Islet precursor cell (in vitro differentiated cells): ENCODE data around the gene ZNF385B.

Experiments
- DNase-seq: peaks from one replicate; pipeline ENCODE4 v3.0.0-alpha.2; 2018

Gene ZNF385B

DNA sequence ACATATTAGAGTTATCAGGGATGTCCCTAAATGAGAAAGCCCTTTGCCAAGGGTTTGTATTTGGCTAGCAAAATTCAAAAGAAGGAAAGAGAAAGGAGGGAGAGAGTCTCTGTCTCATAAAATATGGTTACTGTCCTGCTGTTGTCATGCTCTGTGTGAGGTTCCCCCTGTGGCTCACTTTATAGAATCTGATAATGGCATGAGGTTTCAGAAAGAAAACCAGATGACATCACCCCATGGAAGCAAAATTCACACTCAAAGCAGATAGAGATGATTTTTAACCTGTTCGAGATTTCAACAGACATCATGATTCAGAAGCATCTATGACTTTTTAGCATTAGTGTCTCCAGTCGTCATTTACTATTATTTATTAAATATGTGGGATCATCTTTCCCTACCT is 431.8 kb downstream of the ZNF385B start:
- no peak for DNase-seq

DNA sequence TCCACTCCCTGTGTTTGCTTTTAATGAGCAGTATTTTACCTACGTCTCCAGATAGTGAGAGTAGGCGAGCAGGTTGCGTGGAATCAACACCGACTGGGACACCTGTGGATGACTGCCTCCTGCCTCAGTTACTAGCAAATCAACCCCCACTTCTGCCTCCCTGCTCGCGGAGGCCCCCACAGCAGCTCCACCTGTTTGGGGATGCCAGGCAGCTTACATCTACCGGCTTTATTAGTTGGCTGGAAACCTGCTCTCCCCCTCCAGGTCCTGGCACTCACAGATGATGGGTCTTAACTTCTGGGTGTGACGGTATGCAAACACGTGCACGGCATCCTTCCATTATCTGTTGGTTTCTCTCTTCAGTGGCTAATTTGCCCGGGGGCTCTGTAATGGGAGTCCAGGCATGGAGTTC is 432.3 kb downstream of the ZNF385B start:
- peak; percentile 71 for DNase-seq

DNA sequence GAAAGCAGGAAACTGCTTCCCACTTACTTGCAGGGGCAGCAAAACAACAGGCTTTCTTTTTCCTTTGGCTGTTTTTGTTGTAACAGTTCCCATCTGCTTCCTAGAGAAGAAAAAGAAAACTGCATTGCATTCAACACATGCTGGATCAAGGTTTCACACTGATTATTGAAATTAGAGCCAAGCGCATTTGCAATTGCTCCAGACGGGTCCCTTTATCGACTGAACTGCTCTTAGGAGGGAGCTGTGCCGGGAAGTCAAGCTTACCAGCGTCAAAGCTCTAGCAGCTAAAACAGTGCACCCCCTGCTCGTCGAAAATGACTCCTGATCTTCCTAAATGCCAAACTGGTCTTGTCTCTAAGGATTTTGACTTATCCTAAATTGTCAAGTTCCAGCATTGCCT is 432.8 kb downstream of the ZNF385B start:
- DNase-seq: no peak

- DNase-seq: no peak
These were observed 434.3 kb downstream of the ZNF385B start for GRCh38 chr2:179427065-179427464.

GRCh38 chr2:179424571-179424970 is 436.8 kb downstream of the ZNF385B start:
- no peak for DNase-seq

GRCh38 chr2:179422037-179422643 is 439.3 kb downstream of the ZNF385B start:
- DNase-seq: peak; percentile 79

GRCh38 chr2:179417436-179417949 is 443.9 kb downstream of the ZNF385B start:
- no peak for DNase-seq

DNA sequence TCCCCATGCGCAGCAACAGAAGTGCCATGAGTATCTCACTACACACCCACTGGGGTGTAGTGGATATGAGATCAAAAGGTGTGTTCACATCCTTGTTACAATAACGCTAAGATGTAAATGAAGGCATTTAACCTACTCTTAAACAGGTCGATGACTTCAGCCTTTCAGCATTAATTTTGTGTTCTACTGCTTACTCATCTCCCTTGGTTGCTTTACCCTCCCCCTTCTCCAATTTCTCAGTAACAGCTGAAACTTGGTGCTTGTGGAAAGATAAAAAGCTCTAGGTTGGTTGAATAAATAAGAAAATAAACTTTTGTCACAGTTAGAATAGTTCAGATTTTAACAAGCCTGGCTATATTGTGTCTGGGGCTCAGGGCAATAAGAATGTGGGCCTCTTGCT is 449.3 kb downstream of the ZNF385B start:
- no peak for DNase-seq

DNA sequence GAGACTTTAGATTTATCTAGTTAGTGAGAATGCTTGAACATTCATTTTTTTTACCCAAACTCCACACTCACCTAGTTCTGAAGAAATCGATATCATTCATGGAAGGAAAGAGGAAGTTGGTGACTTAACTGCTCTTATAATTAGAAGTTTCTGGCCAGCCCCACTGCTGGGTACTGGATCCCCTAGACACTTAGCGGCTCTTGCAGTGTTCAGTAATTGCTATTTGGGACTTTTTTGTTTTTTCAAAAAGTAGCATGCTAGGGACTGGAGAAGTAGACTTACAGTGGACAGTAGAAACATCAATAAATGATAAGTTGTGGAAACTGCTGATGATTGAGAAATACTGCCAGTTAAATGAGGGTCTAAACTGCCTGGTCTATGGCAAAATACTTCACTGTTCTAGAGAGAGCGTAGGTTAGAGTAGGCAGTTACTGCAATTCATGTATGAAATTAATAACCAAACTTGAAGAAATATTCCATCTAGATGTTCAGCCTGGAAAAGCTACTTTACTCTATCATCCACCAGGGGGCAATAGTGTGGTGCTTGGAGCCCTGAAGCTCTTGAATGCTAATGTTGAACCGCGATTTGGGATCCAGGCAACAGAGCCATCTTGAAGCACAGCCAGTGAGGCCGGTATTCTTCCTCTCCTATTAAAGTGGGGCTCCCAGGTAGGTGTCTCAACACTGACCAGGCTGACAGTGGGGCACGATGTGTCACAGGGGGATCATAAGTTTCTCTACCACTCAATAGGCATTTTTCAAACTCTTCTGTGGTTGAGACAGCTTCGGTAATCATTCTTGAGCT is 450.7 kb downstream of the ZNF385B start:
- peak; percentile 62 for DNase-seq

- no peak for DNase-seq
These were observed 457.8 kb downstream of the ZNF385B start for GRCh38 chr2:179403624-179404023.

DNA sequence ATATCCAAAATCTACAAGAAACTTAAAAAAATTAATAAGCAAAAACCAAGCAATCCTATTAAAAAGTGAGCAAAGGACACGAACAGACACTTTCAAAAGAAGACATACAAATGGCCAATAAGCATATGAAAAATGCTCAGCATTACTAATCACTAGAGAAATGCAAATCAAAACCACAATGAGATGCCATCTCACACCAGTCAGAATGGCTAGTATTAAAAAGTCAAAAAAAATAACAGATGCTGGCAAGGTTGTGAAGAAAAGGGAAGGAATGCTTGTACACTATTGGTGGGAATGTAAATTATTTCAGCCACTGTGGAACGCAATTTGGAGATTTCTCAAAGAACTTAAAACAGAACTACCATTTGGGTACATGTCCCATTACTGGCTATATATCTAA is 467.9 kb downstream of the ZNF385B start:
- DNase-seq: no peak
